NCI-H1105 treated with DMSO at 0.1 percent for 48 hours (cell line): Measurements from ENCODE around the gene TEX13B.

Experiments
- DNase-seq: peaks from one replicate; lab custom pipeline; 2025; lab: John Stamatoyannopoulos, UW

TEX13B gene

GRCh38 chrX:107936434-107936730, 45.8 kb downstream of the TEX13B start:
- no peak for DNase-seq

DNA sequence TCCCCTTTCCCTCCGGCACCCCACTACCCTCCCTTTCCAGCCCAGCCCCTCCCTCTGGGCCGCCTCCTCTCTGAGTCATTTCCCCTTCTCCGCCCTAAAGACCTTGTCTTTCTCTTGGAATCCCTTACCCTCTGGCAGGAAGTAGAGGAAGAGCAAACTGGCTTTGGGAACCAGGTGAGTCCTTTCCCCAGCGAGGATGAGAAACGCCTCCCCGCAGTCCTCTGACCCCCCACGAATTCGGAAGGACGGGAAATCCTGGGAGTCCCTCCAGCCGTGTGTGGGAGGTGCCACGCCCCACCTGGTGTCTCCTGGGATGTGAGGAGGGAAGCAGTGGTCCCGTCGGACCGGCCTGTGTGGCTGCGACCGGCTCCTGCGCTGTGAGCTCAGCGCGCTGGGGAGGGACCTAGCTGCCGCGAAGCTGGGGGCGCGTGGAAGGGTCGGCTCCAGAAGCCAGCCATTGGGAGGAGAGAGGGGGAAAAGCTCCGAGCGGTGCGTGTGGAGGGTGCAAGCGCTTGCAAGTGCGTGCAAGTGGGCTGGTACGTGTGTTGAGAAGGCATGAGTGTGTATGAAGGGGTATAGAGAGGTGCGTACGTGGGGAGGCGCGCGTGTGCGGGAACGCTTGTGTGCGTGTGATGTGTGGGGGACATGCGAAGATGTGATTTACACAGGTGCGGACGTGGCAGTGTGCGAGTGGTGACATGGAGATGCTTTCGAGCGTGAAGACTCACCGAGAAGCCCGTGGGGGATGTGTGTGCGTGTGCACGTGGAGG, 46.3 kb downstream of the TEX13B start:
- DNase-seq, result no peak

- DNase-seq, result no peak
Measured at GRCh38 chrX:107935200-107935599, 47.0 kb downstream of the TEX13B start.

GRCh38 chrX:107934262-107934661, 47.9 kb downstream of the TEX13B start:
- no peak for DNase-seq
